ENCODE measurements around the gene EBLN1.

- no peak for TF ChIP-seq CTCF (conservative IDR thresholded peaks at IDR 0.05; ENCODE audit: low read length)
- TF ChIP-seq EZH2phosphoT487 (IDR thresholded peaks at IDR 0.05; ENCODE audit: borderline replicate concordance, low read depth, low read length) = no peak
These were observed 47.2 kb downstream of the EBLN1 start for GRCh38 chr10:22170582-22170981.
